GM23248 (cell line): Measurements from ENCODE around the gene PDE4B.

Experiments
- EZH2 ChIP-seq: fragments of 200-600 bp; sonication (generic); IDR thresholded peaks from 2 replicates; pipeline ENCODE4 v1.6.1; 2018; ENCODE audit warnings: antibody characterized with exemption, mild to moderate bottlenecking; ENCODE audit not compliant: insufficient read depth, poor library complexity, severe bottlenecking
- EZH2phosphoT487 ChIP-seq: fragments of 200-600 bp; sonication (generic); IDR thresholded peaks from 2 replicates; pipeline ENCODE4 v1.6.1; 2018; ENCODE audit warnings: antibody characterized with exemption, moderate library complexity, mild to moderate bottlenecking, low read depth; ENCODE audit not compliant: insufficient read depth

DNA sequence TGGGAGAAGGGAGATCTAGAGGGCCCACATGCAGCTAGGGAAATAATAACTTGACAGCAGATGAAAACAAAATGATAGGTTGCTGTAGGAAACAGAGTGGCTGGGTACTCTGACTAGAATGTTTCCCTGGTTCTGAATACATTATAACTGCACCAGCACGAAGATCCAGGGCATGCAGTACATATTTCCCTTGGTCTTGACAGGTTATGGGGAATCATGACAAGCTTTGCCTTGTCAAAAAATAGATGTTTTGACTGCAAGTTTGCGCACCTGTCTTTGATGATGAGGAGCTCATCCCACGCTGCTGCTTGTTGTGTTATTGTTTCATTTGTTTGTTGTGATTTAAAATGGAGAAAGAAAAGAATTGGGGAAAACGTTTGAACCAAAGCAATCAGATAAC lies 292.9 kb downstream of the PDE4B start:
- no peak for TF ChIP-seq EZH2phosphoT487
- TF ChIP-seq EZH2 = no peak
